ENCODE data around the gene NOPCHAP1.
"Not testable (repeated sequence)": the region's sequence is repeated elsewhere in the genome, so short reads cannot be mapped to it uniquely, and the experiment has no call there.

The NOPCHAP1 gene

DNA sequence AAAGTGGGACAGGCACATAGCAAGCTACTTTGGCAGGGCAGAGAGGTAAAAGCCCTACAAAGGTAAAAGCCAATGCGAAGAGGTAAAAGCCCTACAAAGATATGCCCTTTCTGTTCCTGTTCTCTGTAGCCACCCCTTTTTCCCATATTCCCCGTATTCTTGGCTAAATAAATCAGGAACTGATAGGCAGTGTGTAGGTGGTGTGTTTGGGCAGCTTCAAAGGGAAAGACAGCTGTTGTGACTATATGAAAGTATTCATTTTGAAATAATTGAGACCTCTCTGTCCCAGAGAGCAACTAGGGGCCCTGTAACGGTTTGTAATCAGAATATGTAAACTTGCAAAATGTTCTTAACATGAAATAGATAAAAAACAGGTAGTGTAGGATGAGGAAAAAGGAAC is 16.8 kb upstream of the NOPCHAP1 start:
- Histone ChIP-seq H3K4me1 (ENCODE audit: insufficient read depth, low read length) (no peaks in the 10 kb centered on the region), H3K27me3 (ENCODE audit: insufficient read depth, low read length) (no peaks in the 10 kb centered on the region), H3K36me3 (ENCODE audit: insufficient read depth, low read depth, low read length) (no peaks in the 10 kb centered on the region), H3K27ac (ENCODE audit: low read length) (no peak overlapping the region), H3K9ac (ENCODE audit: low read depth, low read length) (no peak overlapping the region), H3K9me3 (ENCODE audit: insufficient read depth, low read depth, low read length) (no peaks in the 10 kb centered on the region), H3K4me3 (ENCODE audit: low read length) (no peak overlapping the region)

DNA sequence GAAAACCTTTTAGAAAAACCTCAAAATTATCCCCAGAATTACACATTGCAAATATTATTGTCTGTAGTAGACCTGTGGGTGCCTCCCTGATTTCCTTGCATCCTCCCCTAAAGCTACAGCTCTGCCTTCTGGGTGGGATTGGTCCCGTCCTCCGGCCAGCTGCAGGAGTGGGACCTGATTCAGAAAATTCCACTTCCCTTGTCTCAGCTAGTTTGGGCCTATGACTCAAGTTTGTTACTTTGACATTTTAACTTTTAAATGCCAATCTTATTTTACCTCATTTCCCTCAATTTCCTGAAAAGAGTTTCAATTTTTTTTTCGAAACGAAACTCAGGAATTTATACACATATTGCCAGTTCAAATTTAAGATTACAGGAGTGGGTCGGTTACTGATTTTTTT is 14.8 kb upstream of the NOPCHAP1 start:
- Histone ChIP-seq H3K27ac (ENCODE audit: low read length) (no peak overlapping the region), H3K9ac (ENCODE audit: low read depth, low read length) (no peak overlapping the region)

DNA sequence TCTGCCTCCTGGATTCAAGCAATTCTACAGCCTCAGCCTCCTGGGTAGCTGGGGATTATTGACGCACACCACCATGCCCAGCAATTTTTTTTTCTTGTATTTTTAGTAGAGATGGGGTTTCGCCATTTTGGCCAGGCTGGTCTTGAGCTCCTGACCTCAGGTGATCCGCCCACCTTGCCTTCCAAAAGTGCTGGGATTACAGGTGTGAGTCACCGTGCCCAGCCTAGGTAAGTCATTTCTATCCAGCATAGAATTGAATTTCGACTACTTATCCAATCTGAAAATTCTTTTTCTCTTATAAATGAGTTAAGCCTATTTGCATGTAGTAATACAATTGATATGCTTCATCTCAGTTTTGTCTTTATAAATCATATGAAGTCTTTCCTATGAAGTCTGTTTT is 12.9 kb upstream of the NOPCHAP1 start:
- H3K9ac ChIP-seq (ENCODE audit: low read depth, low read length): no peak overlapping the region
- H3K36me3 ChIP-seq (ENCODE audit: insufficient read depth, low read depth, low read length): no peaks in the 10 kb centered on the region
- H3K4me1 ChIP-seq (ENCODE audit: insufficient read depth, low read length): no peaks in the 10 kb centered on the region
- H3K27me3 ChIP-seq (ENCODE audit: insufficient read depth, low read length): no peaks in the 10 kb centered on the region
- no peak overlapping the region for H3K4me3 ChIP-seq (ENCODE audit: low read length)
- no peaks in the 10 kb centered on the region for H3K9me3 ChIP-seq (ENCODE audit: insufficient read depth, low read depth, low read length)
- no peak overlapping the region for H3K27ac ChIP-seq (ENCODE audit: low read length)

More for the DNA sequence above, 14.8 kb upstream of the NOPCHAP1 start:
- Histone ChIP-seq H3K36me3 (ENCODE audit: insufficient read depth, low read depth, low read length) (no peaks in the 10 kb centered on the region), H3K27me3 (ENCODE audit: insufficient read depth, low read length) (no peaks in the 10 kb centered on the region), H3K9me3 (ENCODE audit: insufficient read depth, low read depth, low read length) (no peaks in the 10 kb centered on the region), H3K4me3 (ENCODE audit: low read length) (no peak overlapping the region), H3K4me1 (ENCODE audit: insufficient read depth, low read length) (no peaks in the 10 kb centered on the region)

DNA sequence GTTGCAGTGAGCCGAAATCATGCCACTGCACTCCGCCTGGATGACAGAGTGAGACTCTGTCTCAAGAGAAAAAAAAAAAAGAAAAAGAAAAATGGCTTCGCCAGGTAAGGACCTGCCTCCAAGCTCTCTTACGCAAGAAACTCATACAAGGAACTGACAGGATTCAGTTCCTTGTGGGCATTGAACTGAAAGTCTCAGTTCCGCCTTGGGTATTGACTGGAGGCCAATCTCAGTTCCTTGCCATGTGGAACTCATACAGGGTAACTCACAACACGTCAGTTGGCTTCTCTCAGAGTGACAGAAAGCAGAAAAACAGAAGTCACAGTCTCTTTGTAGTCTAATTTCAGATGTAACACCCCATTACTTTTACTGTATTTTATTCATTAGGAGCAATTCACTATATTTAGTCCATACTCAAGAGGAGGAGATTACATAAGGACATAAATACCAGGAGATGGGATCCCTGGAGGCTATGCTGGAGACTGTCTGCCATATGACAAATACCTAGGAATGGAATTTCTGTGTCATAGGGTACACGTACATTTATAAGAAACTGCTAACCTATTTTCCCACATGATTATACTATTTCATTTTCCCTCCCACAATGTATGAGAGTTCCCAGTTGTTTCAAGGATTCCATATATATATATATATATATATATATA is 11.4 kb upstream of the NOPCHAP1 start:
- Histone ChIP-seq H3K9me3 (ENCODE audit: insufficient read depth, low read depth, low read length) (no peaks in the 10 kb centered on the region), H3K27ac (ENCODE audit: low read length) (no peak overlapping the region), H3K36me3 (ENCODE audit: insufficient read depth, low read depth, low read length) (no peaks in the 10 kb centered on the region), H3K27me3 (ENCODE audit: insufficient read depth, low read length) (no peaks in the 10 kb centered on the region), H3K4me3 (ENCODE audit: low read length) (no peak overlapping the region), H3K9ac (ENCODE audit: low read depth, low read length) (no peak overlapping the region), H3K4me1 (ENCODE audit: insufficient read depth, low read length) (no peaks in the 10 kb centered on the region)

DNA sequence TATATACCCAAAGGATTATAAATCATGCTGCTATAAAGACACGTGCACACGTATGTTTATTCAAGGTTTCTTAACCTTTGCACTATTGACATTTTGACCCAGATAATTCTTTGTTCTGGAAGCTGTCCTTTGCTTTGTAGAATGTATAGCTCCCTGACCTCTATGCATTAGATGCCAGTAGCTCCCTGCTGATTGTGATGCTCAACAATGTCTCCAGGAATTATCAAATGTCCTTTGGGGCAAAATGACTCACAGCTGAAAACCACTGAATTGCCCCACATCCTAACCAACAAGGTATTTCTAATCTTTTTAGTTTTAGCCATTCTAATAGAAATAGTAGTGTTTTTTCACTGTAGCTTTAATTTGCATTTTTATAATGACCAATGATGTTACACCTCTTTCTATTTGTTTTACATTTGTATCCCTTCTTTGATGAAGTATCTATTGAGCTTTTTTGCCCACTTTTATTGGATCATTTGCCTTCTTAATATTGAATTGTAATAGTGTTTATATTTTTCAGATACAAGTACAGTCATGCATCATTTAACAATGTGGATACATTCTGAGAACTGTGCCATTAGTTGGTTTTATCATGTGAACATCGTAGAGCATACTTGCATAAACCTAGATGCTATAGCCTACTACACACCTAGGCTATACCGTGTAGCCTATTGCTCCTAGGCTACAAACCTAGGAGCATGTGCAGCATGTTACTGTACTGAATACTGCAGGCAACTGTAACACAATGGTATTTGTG is 10.4 kb upstream of the NOPCHAP1 start:
- Histone ChIP-seq H3K36me3 (ENCODE audit: insufficient read depth, low read depth, low read length) (no peaks in the 10 kb centered on the region), H3K4me1 (ENCODE audit: insufficient read depth, low read length) (no peaks in the 10 kb centered on the region), H3K27ac (ENCODE audit: low read length) (no peak overlapping the region), H3K27me3 (ENCODE audit: insufficient read depth, low read length) (no peaks in the 10 kb centered on the region), H3K9me3 (ENCODE audit: insufficient read depth, low read depth, low read length) (no peaks in the 10 kb centered on the region), H3K9ac (ENCODE audit: low read depth, low read length) (no peak overlapping the region), H3K4me3 (ENCODE audit: low read length) (no peak overlapping the region)

DNA sequence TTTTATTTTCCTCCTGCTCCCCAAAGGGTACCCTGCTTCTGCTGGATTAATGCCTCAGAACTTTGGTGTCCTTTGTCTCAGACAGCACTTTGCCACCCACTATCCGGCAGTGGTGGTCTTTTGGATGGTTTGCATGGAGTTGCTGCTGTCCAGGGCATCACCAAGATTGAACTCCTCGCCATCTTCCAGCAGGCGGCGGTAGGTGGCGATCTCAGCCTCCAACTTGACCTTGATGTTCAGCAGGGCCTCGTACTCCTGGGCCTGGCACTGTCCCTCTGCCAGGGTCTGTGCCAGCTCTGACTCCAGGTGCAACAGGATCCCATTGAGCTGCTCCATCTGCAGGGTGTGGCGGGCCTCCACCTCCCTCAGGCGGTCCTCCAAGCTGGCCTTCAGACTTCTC is 9.4 kb upstream of the NOPCHAP1 start:
- no peaks in the 10 kb centered on the region for H3K27me3 ChIP-seq (ENCODE audit: insufficient read depth, low read length)
- no peaks in the 10 kb centered on the region for H3K4me1 ChIP-seq (ENCODE audit: insufficient read depth, low read length)
- H3K4me3 ChIP-seq (ENCODE audit: low read length): no peak overlapping the region
- no peak overlapping the region for H3K9ac ChIP-seq (ENCODE audit: low read depth, low read length)
- H3K9me3 ChIP-seq (ENCODE audit: insufficient read depth, low read depth, low read length): no peaks in the 10 kb centered on the region
- no peaks in the 10 kb centered on the region for H3K36me3 ChIP-seq (ENCODE audit: insufficient read depth, low read depth, low read length)
- H3K27ac ChIP-seq (ENCODE audit: low read length): no peak overlapping the region

DNA sequence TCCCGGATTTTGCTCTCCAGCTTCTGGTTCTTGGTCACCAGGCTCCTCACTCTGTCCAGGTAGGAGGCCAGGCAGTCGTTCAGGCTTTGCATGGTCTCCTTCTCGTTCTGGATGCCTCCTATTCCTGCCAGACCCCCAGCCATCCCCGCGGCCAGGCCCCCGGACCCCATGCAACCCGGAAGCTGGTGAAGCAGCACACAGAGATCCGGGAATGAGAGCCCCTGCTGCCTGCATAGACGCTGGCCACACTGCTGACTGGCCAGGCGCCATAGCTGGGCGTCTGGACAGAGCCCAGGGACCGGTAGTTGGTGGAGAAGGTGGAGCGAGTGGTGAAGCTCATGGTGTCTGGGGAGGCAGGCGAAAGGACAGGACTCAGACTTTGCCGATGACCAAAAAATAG is 8.4 kb upstream of the NOPCHAP1 start:
- H3K4me3 ChIP-seq (ENCODE audit: low read length); H3K36me3 ChIP-seq (ENCODE audit: insufficient read depth, low read depth, low read length); H3K9ac ChIP-seq (ENCODE audit: low read depth, low read length); H3K27ac ChIP-seq (ENCODE audit: low read length); H3K9me3 ChIP-seq (ENCODE audit: insufficient read depth, low read depth, low read length); H3K27me3 ChIP-seq (ENCODE audit: insufficient read depth, low read length); H3K4me1 ChIP-seq (ENCODE audit: insufficient read depth, low read length): not testable (repeated sequence)

DNA sequence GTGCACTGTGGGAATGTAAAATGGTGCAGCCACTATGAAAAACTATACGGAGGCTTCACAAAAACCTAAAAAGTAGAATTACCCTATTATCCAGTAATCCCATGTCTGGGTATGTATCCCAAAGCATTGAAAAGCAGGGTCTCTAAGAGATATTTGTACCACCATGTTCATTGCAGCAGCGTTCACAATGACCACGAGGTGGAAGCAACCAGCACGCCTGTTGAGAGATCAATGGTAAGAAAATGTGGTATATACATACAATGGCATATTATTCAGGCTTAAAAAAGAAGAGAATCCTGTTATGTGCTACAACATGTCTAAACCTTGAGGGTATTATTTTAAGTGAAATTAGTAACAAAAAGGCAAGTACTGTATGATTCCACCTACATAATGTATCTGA is 910 bp upstream of the NOPCHAP1 start:
- Histone ChIP-seq H3K4me3 (ENCODE audit: low read length) (no peak overlapping the region), H3K36me3 (ENCODE audit: insufficient read depth, low read depth, low read length) (peaks cover 26% of the 10 kb centered on the region), H3K9me3 (ENCODE audit: insufficient read depth, low read depth, low read length) (no peaks in the 10 kb centered on the region), H3K9ac (ENCODE audit: low read depth, low read length) (no peak overlapping the region), H3K27me3 (ENCODE audit: insufficient read depth, low read length) (no peaks in the 10 kb centered on the region), H3K4me1 (ENCODE audit: insufficient read depth, low read length) (peaks cover 6% of the 10 kb centered on the region), H3K27ac (ENCODE audit: low read length) (no peak overlapping the region)

DNA sequence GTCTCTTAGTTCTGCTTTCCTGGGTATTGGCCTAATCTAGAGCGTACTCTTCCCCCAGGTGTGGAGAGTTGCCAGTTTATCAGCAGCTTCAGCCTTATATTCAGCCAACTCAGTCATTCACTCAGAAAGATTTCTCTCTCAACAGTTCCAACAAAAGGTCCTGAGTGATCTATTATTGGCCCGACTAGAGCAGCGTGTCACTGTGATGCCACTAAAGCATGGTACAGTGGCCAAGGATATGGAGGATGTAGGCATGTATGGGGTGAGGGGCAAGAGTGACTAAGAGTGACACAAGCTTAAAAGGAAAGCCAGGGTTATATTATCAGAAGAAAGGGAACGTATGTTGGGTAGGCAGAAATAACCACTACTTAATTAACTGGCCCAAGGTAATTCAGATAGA is 4.8 kb downstream of the NOPCHAP1 start:
- Histone ChIP-seq H3K9me3 (ENCODE audit: insufficient read depth, low read depth, low read length) (no peaks in the 10 kb centered on the region), H3K36me3 (ENCODE audit: insufficient read depth, low read depth, low read length) (peaks cover 81% of the 10 kb centered on the region), H3K4me1 (ENCODE audit: insufficient read depth, low read length) (peaks cover 6% of the 10 kb centered on the region), H3K27ac (ENCODE audit: low read length) (no peak overlapping the region), H3K9ac (ENCODE audit: low read depth, low read length) (no peak overlapping the region), H3K4me3 (ENCODE audit: low read length) (no peak overlapping the region), H3K27me3 (ENCODE audit: insufficient read depth, low read length) (no peaks in the 10 kb centered on the region)

DNA sequence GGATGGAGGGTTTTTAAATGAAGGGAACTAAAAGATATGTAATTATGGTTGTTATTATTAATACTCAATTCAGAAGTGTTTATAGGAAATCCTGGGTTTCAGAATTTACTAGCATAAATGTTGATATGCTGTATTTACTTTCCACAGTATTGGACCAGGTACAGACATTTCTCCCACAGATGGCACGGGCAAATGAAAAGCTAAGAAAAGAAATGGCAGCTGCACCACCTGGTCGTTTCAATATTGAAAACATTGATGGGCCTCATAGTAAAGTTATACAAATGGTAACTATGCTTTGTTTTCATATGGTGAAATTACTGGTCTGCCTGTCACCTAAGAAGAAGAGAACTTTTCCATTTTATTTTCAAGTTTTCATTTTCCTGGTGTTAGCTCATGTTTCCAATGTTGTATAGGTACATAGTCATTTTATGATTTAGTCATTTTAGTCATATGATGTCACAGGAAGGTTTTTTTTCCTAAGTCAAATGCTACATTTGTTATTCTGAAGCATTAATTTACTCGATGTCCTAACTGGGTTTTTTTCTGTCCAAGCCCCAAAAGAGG is 5.5 kb downstream of the NOPCHAP1 start:
- H3K36me3 ChIP-seq (ENCODE audit: insufficient read depth, low read depth, low read length): peaks cover 88% of the 10 kb centered on the region

DNA sequence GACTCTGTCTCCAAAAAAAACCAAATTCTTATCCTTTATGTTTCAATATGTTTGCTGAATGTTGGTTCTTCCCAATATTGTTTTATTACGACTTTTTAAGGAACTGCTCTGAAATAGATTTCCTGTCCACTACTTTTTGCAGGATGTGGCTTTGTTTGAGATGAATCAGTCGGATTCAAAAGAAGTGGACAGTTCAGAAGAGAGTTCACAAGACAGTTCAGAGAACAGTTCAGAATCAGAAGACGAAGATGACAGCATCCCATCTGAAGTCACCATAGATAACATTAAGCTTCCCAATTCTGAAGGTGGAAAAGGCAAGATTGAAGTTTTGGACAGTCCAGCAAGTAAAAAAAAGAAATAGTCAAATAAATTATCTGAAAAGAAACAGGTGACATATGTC is 8.2 kb downstream of the NOPCHAP1 start:
- Histone ChIP-seq H3K4me3 (ENCODE audit: low read length) (no peak overlapping the region), H3K4me1 (ENCODE audit: insufficient read depth, low read length) (no peaks in the 10 kb centered on the region), H3K9me3 (ENCODE audit: insufficient read depth, low read depth, low read length) (no peaks in the 10 kb centered on the region), H3K27me3 (ENCODE audit: insufficient read depth, low read length) (no peaks in the 10 kb centered on the region), H3K36me3 (ENCODE audit: insufficient read depth, low read depth, low read length) (peaks cover 97% of the 10 kb centered on the region), H3K9ac (ENCODE audit: low read depth, low read length) (no peak overlapping the region), H3K27ac (ENCODE audit: low read length) (no peak overlapping the region)

More for the DNA sequence above, 5.5 kb downstream of the NOPCHAP1 start:
- Histone ChIP-seq H3K4me1 (ENCODE audit: insufficient read depth, low read length) (peaks cover 6% of the 10 kb centered on the region), H3K4me3 (ENCODE audit: low read length) (no peak overlapping the region), H3K9ac (ENCODE audit: low read depth, low read length) (no peak overlapping the region), H3K27ac (ENCODE audit: low read length) (no peak overlapping the region), H3K9me3 (ENCODE audit: insufficient read depth, low read depth, low read length) (no peaks in the 10 kb centered on the region), H3K27me3 (ENCODE audit: insufficient read depth, low read length) (no peaks in the 10 kb centered on the region)

DNA sequence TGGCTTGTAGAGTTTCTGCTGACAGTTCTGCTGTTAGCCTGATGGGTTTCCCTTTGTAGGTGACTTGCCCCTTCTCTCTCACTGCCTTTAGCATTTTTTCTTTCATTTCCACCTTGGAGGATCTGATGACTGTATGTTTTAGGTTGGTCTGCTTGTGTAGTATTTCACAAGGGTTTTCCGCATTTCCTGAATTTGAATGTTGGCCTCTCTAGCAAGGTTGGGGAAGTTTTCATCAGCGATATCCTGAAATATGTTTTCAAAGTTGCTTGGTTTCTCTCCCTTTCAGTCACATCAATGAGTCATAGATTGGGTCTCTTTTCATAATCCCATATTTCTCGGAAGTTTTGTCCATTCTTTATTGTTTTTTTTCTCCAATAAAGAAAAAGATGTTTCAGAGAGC is 11.4 kb downstream of the NOPCHAP1 start:
- Histone ChIP-seq H3K27me3 (ENCODE audit: insufficient read depth, low read length) (no peaks in the 10 kb centered on the region), H3K4me3 (ENCODE audit: low read length) (no peak overlapping the region), H3K9me3 (ENCODE audit: insufficient read depth, low read depth, low read length) (no peaks in the 10 kb centered on the region), H3K9ac (ENCODE audit: low read depth, low read length) (no peak overlapping the region), H3K4me1 (ENCODE audit: insufficient read depth, low read length) (no peaks in the 10 kb centered on the region), H3K36me3 (ENCODE audit: insufficient read depth, low read depth, low read length) (peaks cover 97% of the 10 kb centered on the region), H3K27ac (ENCODE audit: low read length) (no peak overlapping the region)
